Transverse colon (tissue), 3 donors: ENCODE measurements around the gene HELZ2.

Experiments used
- CTCF ChIP-seq, 5 experiments: fragments of 200-600 bp in 3 of 5; fragments of 450-650 bp in 2 of 5; sonication (generic) in 3 of 5; IDR thresholded peaks; 1 replicate in 2 of 5; 2 replicates in 3 of 5; pipeline ENCODE4 v1.5.1; 2016 to 2017; ENCODE audit warnings: antibody characterized with exemption in 5 of 5, inconsistent platforms in 3 of 5, mild to moderate bottlenecking in 2 of 5, moderate library complexity in 1 of 5
- POLR2A ChIP-seq: fragments of 450-650 bp; IDR thresholded peaks from one replicate; pipeline ENCODE4 v1.6.1; 2016; ENCODE audit warnings: antibody characterized with exemption, mild to moderate bottlenecking, moderate library complexity

GRCh38 chr20:63587776-63588591 lies 13.9 kb upstream of the HELZ2 start:
- TF ChIP-seq CTCF (IDR thresholded peaks at IDR 0.05) (no peak), POLR2A (no peak)
